GM11168 (cell line): ENCODE data around the gene IFT172.
"Not testable (repeated sequence)": the region's sequence is repeated elsewhere in the genome, so short reads cannot be mapped to it uniquely, and the experiment has no call there.

Experiments
- in situ Hi-C: fragments of 300-500 bp; cut with MboI; formaldehyde crosslinking; loops from one replicate; pipeline ENCODE4 v1.12.0; 2022; ENCODE audit warnings: low sequenced_read_pairs; ENCODE audit not compliant: unreplicated experiment

Gene IFT172, protein sequence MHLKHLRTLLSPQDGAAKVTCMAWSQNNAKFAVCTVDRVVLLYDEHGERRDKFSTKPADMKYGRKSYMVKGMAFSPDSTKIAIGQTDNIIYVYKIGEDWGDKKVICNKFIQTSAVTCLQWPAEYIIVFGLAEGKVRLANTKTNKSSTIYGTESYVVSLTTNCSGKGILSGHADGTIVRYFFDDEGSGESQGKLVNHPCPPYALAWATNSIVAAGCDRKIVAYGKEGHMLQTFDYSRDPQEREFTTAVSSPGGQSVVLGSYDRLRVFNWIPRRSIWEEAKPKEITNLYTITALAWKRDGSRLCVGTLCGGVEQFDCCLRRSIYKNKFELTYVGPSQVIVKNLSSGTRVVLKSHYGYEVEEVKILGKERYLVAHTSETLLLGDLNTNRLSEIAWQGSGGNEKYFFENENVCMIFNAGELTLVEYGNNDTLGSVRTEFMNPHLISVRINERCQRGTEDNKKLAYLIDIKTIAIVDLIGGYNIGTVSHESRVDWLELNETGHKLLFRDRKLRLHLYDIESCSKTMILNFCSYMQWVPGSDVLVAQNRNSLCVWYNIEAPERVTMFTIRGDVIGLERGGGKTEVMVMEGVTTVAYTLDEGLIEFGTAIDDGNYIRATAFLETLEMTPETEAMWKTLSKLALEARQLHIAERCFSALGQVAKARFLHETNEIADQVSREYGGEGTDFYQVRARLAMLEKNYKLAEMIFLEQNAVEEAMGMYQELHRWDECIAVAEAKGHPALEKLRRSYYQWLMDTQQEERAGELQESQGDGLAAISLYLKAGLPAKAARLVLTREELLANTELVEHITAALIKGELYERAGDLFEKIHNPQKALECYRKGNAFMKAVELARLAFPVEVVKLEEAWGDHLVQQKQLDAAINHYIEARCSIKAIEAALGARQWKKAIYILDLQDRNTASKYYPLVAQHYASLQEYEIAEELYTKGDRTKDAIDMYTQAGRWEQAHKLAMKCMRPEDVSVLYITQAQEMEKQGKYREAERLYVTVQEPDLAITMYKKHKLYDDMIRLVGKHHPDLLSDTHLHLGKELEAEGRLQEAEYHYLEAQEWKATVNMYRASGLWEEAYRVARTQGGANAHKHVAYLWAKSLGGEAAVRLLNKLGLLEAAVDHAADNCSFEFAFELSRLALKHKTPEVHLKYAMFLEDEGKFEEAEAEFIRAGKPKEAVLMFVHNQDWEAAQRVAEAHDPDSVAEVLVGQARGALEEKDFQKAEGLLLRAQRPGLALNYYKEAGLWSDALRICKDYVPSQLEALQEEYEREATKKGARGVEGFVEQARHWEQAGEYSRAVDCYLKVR (N-terminal part only)

GRCh38 chr2:27489498-27490397 is at the start of gene IFT172:
TSS of gene IFT172 (minus strand) at chr2:27489743. CDS start at chr2:27489653, 90 bp downstream.
- in situ Hi-C loops = no loop called here

DNA sequence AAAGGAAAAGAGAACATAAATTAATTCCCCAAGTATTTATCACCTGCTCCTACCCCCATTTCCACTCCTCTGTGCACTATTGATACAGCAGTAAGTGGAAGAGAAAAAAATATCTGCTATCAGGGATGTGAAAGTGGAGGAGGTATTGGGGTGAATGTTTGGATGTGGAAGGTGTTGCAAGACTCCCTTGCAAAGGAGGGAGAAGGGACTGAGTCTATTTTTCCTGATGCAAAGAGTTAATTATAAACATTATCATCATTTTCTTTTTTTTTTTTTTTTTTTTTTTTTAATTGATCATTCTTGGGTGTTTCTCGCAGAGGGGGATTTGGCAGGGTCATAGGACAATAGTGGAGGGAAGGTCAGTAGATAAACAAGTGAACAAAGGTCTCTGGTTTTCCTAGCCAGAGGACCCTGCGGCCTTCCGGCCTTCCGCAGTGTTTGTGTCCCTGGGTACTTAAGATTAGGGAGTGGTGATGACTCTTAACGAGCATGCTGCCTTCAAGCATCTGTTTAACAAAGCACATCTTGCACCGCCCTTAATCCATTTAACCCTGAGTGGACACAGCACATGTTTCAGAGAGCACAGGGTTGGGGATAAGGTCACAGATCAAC is 49.4 kb upstream of the IFT172 start:
- in situ Hi-C loops = not testable (repeated sequence)

DNA sequence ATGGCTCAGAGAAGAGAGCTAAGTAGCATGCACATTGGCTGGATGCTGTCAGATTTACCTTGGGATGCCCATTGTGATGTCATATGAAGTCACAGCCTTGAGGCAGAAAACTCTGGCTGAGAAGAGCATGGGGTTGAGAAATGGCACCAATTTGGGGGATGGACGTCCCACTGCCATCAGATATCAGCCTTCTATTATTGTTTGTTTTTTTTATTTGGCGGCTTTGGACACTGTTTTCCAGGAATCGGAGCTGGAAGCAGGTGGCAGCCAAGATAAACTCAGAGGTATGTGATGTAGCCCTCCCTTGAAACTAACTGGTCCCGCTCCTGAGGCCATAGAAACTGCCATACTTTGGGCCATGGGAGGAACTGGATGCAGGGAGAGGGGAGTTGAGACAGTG is 47.7 kb upstream of the IFT172 start:
- in situ Hi-C loops = no loop called here

DNA sequence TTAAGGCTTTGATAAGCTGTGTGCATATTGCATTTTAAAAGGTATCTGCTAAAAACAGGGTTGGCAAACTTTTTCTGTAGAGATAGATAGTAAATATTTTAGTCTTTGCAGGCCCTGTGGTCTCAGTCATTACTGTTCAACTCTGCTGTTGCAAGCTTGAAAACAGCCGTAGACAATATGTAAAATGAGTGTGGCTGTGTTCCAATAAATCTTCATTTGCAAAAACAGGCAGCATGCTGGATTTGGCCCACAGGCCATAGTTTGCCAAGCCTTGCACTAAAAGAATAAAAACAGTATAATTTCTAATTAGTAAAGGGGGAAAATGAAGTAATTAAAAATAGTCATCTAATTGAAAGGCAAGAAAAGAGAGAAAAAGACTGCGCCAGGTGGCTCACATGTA is 42.4 kb upstream of the IFT172 start:
- in situ Hi-C loops = no loop called here

DNA sequence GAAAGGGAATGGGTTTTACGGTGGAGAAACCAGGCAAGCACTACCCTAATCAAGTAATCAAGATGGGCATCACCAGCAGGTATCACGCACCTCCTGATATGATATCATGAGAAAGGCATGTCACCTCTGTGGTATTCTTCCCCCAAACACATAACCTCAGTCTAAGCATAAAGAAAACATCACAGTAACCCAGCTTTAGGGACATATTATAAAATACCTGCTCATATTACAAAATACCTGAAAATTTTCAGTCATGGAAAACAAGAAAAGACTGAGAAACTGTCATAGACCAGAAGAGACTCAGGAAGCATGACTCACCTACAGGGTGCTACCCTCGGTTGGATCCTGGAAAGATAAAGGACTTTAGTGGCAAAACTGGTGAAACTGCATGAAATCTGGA is 37.6 kb upstream of the IFT172 start:
- in situ Hi-C loops = no loop called here

DNA sequence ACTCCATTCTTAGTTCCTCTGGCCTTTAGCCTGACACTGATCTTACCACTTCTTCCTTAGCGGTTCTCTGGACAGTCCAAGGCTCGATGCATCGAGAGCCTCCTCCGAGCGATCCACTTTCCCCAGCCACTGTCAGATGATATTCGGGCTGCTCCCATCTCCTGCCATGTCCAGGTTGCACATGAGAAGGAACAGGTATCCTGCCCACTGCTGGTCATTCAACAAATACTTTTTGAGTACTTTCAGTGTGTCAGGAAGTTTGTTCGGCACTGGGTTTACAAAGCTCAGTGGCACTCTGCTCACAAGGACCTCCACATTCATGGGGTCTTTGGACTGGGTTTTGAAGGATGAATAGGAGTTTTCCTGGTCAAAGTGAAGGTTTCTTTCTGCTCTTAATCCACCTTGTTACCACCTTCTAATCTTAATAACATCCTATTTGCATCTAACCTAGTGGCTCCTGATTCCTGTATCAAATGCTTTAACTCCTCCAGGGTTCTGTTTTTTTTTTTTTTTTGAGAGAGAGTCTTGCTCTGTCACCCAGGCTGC is 32.9 kb upstream of the IFT172 start:
- in situ Hi-C loops = no loop called here

DNA sequence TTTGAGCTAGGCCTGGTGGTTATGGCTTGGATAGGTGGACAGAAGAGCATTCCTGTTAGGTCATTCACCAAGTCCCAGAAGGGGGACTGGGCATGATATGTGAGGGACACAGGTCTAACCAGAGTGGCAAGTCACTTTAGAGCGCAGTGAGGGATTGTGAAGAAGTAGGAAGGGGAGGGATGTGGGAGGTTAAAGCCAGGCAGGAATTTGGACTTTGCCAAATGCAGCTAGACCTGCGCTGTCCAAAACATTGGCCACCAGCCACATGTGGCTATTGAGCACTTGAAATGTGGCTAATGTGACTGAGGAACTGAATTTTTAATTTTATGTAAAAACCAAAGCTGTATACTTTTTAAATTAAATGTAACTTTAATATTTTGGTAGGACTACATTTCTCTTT is 30.8 kb upstream of the IFT172 start:
- in situ Hi-C loops = no loop called here

DNA sequence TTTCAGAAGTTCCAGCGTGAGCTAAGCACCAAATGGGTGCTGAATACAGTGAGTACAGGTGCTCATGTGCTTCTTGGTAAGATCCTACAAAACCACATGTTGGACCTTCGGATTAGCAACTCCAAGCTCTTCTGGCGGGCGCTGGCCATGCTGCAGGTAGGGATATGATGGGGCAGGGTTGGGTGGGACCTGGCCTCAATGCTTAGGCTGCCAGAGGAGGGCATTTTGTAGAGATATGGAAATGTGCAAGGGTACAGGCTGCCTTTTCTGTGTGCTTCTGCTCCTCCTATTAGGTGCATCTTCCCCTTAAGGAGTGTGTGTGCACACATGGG is 29.2 kb upstream of the IFT172 start:
- in situ Hi-C loops = no loop called here

DNA sequence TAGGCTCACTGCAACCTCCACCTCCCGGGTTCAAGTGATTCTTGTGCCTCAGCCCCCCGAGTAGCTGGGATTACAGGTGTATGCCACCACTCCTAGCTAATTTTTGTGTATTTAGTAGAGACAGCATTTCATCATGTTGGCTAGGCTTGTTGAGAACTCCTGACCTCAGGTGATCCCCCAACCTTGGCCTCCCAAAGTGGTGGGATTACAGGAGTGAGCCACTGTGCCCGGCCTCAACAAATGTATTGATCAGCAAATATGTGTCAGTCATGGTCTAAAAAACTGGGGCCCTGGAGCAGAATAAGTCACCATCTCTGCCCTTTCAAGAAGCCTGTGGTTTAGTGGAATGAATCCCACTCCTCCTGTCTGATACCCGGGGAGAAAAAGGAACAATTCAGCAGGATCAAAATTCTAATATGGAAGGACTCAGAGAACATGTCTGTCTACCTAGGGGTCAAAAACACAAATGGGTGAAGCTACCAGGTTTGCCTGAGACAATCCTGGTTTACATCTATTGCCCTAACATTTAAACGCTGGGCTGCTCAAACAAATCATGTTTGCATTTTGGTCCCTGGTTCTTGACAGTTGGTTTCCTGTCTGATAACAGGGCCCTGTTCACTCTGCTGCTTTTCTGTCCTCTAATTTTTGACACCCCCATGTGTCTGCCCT is 28.7 kb upstream of the IFT172 start:
- in situ Hi-C loops = no loop called here

DNA sequence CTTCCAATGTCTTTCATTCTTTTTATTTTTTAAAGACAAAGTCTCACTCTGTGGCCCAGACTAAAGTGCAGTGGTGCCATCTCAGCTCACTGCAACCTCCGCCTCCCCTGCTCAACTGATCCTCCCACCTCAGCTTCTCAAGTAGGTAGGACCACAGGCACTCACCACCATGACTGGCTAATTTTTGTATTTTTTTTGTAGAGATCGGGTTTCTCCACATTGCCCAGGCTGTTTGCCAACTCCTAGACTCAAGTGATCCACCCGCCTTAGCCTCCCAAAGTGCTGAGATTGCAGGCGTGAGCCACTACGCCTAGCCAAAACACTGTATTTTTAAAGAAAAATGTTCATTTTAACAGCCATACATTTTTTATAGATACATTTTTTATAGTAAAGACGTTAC is 19.8 kb upstream of the IFT172 start:
- in situ Hi-C loops = no loop called here

- in situ Hi-C loops = no loop called here
Measured at GRCh38 chr2:27507293-27507692, 17.8 kb upstream of the IFT172 start.

DNA sequence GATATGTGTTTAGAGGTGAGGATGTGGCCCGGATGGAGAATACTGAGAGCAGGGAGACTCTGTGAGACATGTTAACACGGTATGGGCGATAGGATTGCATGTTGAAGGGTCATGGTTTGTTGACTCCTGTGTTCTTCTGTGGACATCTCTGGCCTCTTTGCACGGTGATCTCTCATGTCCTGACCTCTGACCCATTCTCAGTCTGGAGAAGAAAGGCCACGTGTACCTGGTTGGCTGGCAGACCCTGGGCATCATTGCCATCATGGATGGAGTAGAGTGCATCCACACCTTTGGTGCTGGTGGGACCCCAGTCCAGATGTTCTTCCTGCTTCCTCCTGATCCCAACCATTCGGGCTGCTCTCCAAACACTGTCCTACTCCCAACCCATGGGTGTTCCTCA is 17.0 kb upstream of the IFT172 start:
- in situ Hi-C loops = no loop called here

DNA sequence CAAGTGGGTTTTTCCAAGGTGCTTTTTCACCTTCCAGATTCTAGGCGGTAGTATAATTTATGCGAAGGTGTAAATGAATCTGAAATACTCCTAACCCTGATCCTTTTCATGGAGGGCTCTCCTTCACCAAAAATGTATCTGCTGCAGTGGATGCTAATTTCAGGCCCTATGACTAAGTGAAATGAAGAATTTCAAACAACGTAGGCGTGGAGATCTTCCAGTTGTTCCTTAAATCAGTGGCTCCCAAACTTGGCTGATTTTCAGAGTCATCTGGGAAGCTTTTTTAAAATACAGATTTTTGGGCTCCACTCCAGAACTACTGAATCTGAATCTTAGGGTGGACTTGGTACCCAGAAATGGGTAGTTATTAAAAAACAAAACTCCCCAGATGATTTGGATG is 12.6 kb upstream of the IFT172 start:
- in situ Hi-C loops = no loop called here

GRCh38 chr2:27501042-27501441 is 11.5 kb upstream of the IFT172 start:
- in situ Hi-C loops = no loop called here

- in situ Hi-C loops = no loop called here
Measured at GRCh38 chr2:27498975-27499374, 9.4 kb upstream of the IFT172 start.

- in situ Hi-C loops = no loop called here
Measured at GRCh38 chr2:27497288-27497627, 7.7 kb upstream of the IFT172 start.

- in situ Hi-C loops = no loop called here
Measured at GRCh38 chr2:27496357-27497287, 7.1 kb upstream of the IFT172 start, which contains the start of gene GCKR. TSS of gene GCKR (plus strand) at chr2:27496839. CDS start at chr2:27496905, 66 bp downstream.
